ENCODE results near the gene AP3D1.

AP3D1 gene

DNA sequence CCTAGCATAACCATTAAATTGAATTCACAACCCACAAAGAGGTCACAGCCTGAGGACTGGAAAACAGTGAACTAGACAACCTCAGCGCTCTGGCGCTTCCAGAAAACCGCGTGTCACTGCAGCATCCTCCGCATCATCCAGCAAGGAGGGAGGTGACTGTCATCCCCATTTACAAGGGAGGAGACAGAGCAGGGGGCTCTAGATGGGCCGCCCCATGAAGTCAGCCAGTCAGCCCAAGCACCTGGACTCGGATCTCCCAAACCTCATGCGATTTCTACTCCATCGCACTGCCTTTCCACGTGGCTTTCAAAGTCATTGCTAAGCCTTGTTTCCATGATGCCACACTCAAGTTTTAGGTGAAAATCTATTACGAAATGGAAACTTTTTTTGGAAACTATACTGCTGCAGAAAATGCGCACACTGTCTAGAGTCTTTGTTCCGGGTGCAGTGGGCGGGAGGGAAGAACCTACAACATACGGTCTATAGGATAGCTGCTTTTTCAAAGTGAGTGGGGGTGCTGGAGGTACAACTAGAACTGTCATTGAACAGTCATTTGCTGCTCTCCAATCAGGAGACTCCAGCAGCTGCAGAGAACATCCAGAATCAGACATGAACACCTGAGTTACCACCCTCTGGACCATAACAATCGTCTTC is 2.8 kb downstream of the AP3D1 start:
- H3K4me3 ChIP-seq (ENCODE audit: low read length), result no peak overlapping the region
- peaks cover 19% of the 10 kb centered on the region for H3K36me3 ChIP-seq (ENCODE audit: insufficient read depth, low read length)
- H3K9me3 ChIP-seq (ENCODE audit: insufficient read depth, low read depth, low read length), result no peaks in the 10 kb centered on the region
- H3K9ac ChIP-seq (ENCODE audit: low read depth, low read length), result 0 out of 2 replicates have a peak overlapping the region, but pooled peaks have one; percentile 16
- no peaks in the 10 kb centered on the region for H3K27me3 ChIP-seq (ENCODE audit: insufficient read depth, low read length)
- H3K4me1 ChIP-seq (ENCODE audit: insufficient read depth, low read length), result no peaks in the 10 kb centered on the region
- no peak overlapping the region for H3K27ac ChIP-seq (ENCODE audit: low read depth, low read length)
- WGBS, result 93% methylated on average over 16 of the region's 16 CpGs

- Histone ChIP-seq H3K27ac (ENCODE audit: low read depth, low read length) (no peak overlapping the region), H3K4me3 (ENCODE audit: low read length) (no peak overlapping the region), H3K9ac (ENCODE audit: low read depth, low read length) (no peak overlapping the region), H3K9me3 (ENCODE audit: insufficient read depth, low read depth, low read length) (no peaks in the 10 kb centered on the region), H3K27me3 (ENCODE audit: insufficient read depth, low read length) (no peaks in the 10 kb centered on the region), H3K4me1 (ENCODE audit: insufficient read depth, low read length) (no peaks in the 10 kb centered on the region), H3K36me3 (ENCODE audit: insufficient read depth, low read length) (peaks cover 19% of the 10 kb centered on the region)
- WGBS, result 89% methylated on average over 16 of the region's 16 CpGs
Observed at GRCh38 chr19:2145831-2146241, 5.5 kb downstream of the AP3D1 start.

DNA sequence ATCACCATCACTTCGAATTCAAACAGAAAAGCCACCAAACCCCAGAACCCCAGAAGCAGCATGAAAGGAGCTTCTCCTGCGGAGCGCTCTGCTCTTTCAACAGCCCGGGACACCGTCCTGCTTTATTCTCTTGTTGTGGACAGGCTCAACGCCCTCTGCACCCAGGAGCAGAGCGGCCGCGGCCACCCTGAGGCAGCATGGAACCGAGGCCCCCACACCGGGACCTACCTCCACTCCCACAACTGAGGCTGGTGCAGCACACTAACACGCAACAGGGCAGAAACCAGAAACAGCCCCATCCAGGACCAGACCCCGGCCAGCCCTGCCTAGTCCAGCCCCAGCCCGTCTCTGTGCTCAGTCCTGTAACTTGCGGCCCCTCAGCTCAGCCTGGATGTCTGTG is 7.2 kb downstream of the AP3D1 start:
- no peak overlapping the region for H3K27ac ChIP-seq (ENCODE audit: low read depth, low read length)
- WGBS, result 96% methylated on average over 15 of the region's 15 CpGs
- no peak overlapping the region for H3K9ac ChIP-seq (ENCODE audit: low read depth, low read length)

DNA sequence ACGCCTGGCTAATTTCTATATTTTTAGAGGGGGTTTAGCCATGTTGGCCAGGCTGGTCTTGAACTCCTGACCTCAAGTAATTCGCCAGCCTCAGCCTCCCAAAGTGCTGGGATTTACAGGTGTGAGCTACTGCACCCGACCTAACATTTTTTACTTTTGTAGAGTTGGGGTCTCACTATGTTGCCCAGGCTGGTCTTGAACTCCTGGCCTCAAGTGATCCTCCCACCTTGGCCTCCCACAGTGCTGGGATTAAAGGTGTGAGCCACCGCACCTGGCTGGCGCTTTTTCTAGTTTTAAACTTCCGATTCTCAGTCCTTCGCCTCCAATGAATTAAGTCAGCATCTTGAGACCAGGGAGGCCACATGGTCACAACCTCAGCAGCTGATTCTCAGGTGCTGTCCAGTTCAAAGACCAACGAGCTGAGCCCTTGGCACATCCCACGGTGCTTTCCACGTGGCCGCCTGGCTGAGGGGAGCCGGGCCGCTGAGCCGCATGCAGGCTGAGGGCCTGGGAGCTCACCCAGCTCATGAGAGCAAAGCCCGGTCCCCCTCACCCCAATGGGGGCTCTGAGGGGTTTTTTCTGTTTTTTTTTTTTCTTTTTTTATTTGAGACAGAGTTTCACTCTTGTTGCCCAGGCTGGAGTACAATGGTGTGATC is 9.1 kb downstream of the AP3D1 start:
- H3K4me1 ChIP-seq (ENCODE audit: insufficient read depth, low read length), result no peaks in the 10 kb centered on the region
- no peaks in the 10 kb centered on the region for H3K9me3 ChIP-seq (ENCODE audit: insufficient read depth, low read depth, low read length)
- H3K9ac ChIP-seq (ENCODE audit: low read depth, low read length), result no peak overlapping the region
- peaks cover 26% of the 10 kb centered on the region for H3K36me3 ChIP-seq (ENCODE audit: insufficient read depth, low read length)
- H3K27me3 ChIP-seq (ENCODE audit: insufficient read depth, low read length), result no peaks in the 10 kb centered on the region
- no peak overlapping the region for H3K27ac ChIP-seq (ENCODE audit: low read depth, low read length)
- 94% methylated on average over 14 of the region's 15 CpGs for WGBS
- no peak overlapping the region for H3K4me3 ChIP-seq (ENCODE audit: low read length)

More for the DNA sequence above, 7.2 kb downstream of the AP3D1 start:
- Histone ChIP-seq H3K4me3 (ENCODE audit: low read length) (no peak overlapping the region), H3K4me1 (ENCODE audit: insufficient read depth, low read length) (no peaks in the 10 kb centered on the region), H3K9me3 (ENCODE audit: insufficient read depth, low read depth, low read length) (no peaks in the 10 kb centered on the region), H3K27me3 (ENCODE audit: insufficient read depth, low read length) (no peaks in the 10 kb centered on the region), H3K36me3 (ENCODE audit: insufficient read depth, low read length) (peaks cover 19% of the 10 kb centered on the region)

DNA sequence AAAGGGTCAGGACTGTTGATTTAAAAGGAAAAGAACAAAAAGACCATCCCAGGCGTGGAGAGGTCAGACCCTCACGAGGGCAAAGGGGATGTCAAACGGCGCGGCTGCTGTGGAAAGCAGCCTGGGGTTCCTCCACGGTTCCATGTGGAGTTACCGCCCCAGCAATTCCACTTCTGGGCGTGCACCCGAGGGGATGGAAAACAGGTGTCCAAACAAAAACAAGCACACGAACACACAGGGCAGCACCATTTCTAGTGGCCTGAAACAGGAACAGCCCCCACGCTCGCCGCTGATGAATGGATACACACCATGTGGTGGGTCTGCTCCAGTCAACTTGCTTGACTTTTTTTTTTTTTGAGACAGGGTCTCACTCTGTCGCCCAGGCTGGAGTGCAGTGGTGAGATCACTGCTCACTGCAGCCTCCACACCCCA is 11.2 kb downstream of the AP3D1 start:
- Histone ChIP-seq H3K27me3 (ENCODE audit: insufficient read depth, low read length) (no peaks in the 10 kb centered on the region), H3K4me1 (ENCODE audit: insufficient read depth, low read length) (no peaks in the 10 kb centered on the region), H3K9ac (ENCODE audit: low read depth, low read length) (no peak overlapping the region; the same call in 1 of the 2 replicates), H3K4me3 (ENCODE audit: low read length) (no peak overlapping the region), H3K27ac (ENCODE audit: low read depth, low read length) (no peak overlapping the region), H3K36me3 (ENCODE audit: insufficient read depth, low read length) (peaks cover 42% of the 10 kb centered on the region), H3K9me3 (ENCODE audit: insufficient read depth, low read depth, low read length) (no peaks in the 10 kb centered on the region)
- WGBS, result 94% methylated on average over 14 of the region's 14 CpGs

- no peaks in the 10 kb centered on the region for H3K4me1 ChIP-seq (ENCODE audit: insufficient read depth, low read length)
- H3K36me3 ChIP-seq (ENCODE audit: insufficient read depth, low read length), result peaks cover 38% of the 10 kb centered on the region
- H3K27me3 ChIP-seq (ENCODE audit: insufficient read depth, low read length), result no peaks in the 10 kb centered on the region
- no peak overlapping the region for H3K4me3 ChIP-seq (ENCODE audit: low read length)
- H3K27ac ChIP-seq (ENCODE audit: low read depth, low read length), result no peak overlapping the region
- H3K9me3 ChIP-seq (ENCODE audit: insufficient read depth, low read depth, low read length), result no peaks in the 10 kb centered on the region
- 94% methylated on average over 20 of the region's 22 CpGs for WGBS
- H3K9ac ChIP-seq (ENCODE audit: low read depth, low read length), result no peak overlapping the region; the same call in 1 of the 2 replicates
Observed at GRCh38 chr19:2139385-2140137, 11.8 kb downstream of the AP3D1 start.

DNA sequence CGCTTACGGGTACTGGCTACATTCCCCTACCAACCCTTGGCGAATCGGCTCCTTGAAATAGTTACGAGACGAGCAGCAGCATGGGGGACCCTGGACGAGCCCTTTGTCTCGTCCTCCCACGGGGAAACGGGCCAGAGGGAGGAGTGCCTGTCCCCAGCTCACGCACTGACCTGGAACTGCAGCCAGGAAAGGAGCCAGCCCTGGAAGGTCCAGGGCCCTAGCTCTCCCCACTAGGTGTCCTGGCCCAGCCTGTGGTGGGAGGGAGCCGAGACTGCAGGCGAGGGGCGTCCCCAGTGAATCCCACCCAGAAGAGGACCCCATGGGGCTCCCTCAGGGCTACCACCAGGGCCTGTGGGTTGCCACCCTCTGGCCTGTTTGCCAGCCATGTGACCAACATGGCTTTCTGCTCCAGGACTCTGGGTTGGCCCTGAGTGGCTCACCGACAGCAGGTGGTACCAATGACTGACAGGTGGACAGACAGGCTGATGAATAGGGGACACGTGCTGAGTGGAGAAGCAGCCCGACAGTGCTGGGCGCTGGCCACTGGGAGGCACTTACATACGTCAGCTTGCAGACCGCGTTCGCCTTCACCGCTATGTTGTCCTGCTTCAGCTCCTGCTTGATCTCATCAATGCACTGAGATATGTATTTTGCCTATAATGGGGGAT is 13.2 kb downstream of the AP3D1 start:
- no peak overlapping the region for H3K9ac ChIP-seq (ENCODE audit: low read depth, low read length)

GRCh38 chr19:2136796-2137195 is 14.6 kb downstream of the AP3D1 start:
- Histone ChIP-seq H3K9ac (ENCODE audit: low read depth, low read length) (no peak overlapping the region), H3K36me3 (ENCODE audit: insufficient read depth, low read length) (peaks cover 56% of the 10 kb centered on the region), H3K9me3 (ENCODE audit: insufficient read depth, low read depth, low read length) (no peaks in the 10 kb centered on the region), H3K27me3 (ENCODE audit: insufficient read depth, low read length) (no peaks in the 10 kb centered on the region), H3K4me1 (ENCODE audit: insufficient read depth, low read length) (no peaks in the 10 kb centered on the region), H3K4me3 (ENCODE audit: low read length) (no peak overlapping the region), H3K27ac (ENCODE audit: low read depth, low read length) (no peak overlapping the region)
- WGBS, result 95% methylated on average over 23 of the region's 23 CpGs

More for the DNA sequence above, 13.2 kb downstream of the AP3D1 start:
- H3K27ac ChIP-seq (ENCODE audit: low read depth, low read length), result no peak overlapping the region
- WGBS, result 95% methylated on average over 23 of the region's 23 CpGs
- no peak overlapping the region for H3K4me3 ChIP-seq (ENCODE audit: low read length)
- H3K36me3 ChIP-seq (ENCODE audit: insufficient read depth, low read length), result peaks cover 42% of the 10 kb centered on the region
- H3K9me3 ChIP-seq (ENCODE audit: insufficient read depth, low read depth, low read length), result no peaks in the 10 kb centered on the region
- H3K4me1 ChIP-seq (ENCODE audit: insufficient read depth, low read length), result no peaks in the 10 kb centered on the region
- H3K27me3 ChIP-seq (ENCODE audit: insufficient read depth, low read length), result no peaks in the 10 kb centered on the region

- H3K27me3 ChIP-seq (ENCODE audit: insufficient read depth, low read length), result no peaks in the 10 kb centered on the region
- no peak overlapping the region for H3K4me3 ChIP-seq (ENCODE audit: low read length)
- H3K27ac ChIP-seq (ENCODE audit: low read depth, low read length), result no peak overlapping the region
- H3K9me3 ChIP-seq (ENCODE audit: insufficient read depth, low read depth, low read length), result no peaks in the 10 kb centered on the region
- H3K9ac ChIP-seq (ENCODE audit: low read depth, low read length), result no peak overlapping the region
- no peaks in the 10 kb centered on the region for H3K4me1 ChIP-seq (ENCODE audit: insufficient read depth, low read length)
- WGBS, result 96% methylated on average over 50 of the region's 50 CpGs
- H3K36me3 ChIP-seq (ENCODE audit: insufficient read depth, low read length), result peaks cover 66% of the 10 kb centered on the region
Observed at GRCh38 chr19:2135474-2136402, 15.6 kb downstream of the AP3D1 start.

DNA sequence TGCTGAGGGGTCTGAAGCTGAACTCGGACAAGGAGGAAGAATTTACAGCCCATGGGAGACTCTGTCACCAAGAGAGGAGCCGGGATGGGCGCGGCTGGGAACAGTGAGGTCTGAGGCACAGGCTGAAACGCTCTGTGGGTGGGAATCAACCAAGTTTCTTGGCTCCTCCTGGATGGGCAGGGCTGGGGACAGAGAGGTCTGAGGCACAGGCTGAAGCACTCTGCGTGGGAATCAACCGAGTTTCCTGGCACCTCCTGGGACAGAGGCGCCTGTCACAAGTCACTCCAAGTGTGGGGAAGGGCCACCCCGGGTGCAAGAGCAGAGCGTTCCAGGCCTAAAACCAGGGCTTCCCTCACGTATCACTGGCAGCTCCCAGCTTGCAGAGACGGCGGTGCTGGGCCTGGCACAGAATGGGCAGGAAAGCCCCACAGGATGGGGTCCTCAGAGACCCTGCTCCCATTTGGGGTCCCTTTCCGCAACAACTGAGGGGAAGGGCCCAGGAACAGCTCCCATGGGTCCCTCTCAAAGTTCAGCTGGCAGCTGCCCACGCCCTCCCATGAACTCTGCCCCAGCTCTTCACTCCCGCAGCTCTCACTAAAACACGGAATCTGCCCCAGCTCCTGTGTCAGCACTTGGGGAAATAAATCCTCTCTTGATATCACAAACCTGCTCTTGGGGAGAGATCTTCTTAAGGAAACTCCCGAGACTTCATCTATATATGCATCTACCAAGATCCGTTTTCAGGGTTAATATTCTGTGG is 18.5 kb downstream of the AP3D1 start:
- 93% methylated on average over 19 of the region's 19 CpGs for WGBS
- Histone ChIP-seq H3K4me3 (ENCODE audit: low read length) (no peak overlapping the region), H3K9ac (ENCODE audit: low read depth, low read length) (no peak overlapping the region), H3K9me3 (ENCODE audit: insufficient read depth, low read depth, low read length) (no peaks in the 10 kb centered on the region), H3K27me3 (ENCODE audit: insufficient read depth, low read length) (no peaks in the 10 kb centered on the region), H3K36me3 (ENCODE audit: insufficient read depth, low read length) (peaks cover 73% of the 10 kb centered on the region), H3K27ac (ENCODE audit: low read depth, low read length) (no peak overlapping the region), H3K4me1 (ENCODE audit: insufficient read depth, low read length) (no peaks in the 10 kb centered on the region)
